HEK293T (cell line): ENCODE measurements around the gene CCNK.

Experiments used
- BHLHE40 ChIP-seq: fragments of 450-650 bp; IDR thresholded peaks from 2 replicates; pipeline ENCODE4 v1.6.1; 2016; ENCODE audit warnings: mild to moderate bottlenecking, moderate library complexity, borderline replicate concordance
- ZNF384 ChIP-seq: fragments of 450-650 bp; IDR thresholded peaks from 2 replicates; pipeline ENCODE4 v1.6.1; 2016

- TF ChIP-seq ZNF384, result no peak
- TF ChIP-seq BHLHE40, result no peak
Measured at GRCh38 chr14:99436247-99437180, 44.7 kb upstream of the CCNK start.
